Trophoblast cell (in vitro differentiated cells and primary cell): ENCODE results near the gene SF3A1.

Experiments
- DNase-seq, 2 donors: peaks; one replicate each; pipeline ENCODE4 v3.0.0-alpha.2; 2016
- H2AFZ ChIP-seq: 2 replicates; pipeline ENCODE4 v1.6.1; 2013; ENCODE audit warnings: low read length, moderate library complexity, mild to moderate bottlenecking; ENCODE audit not compliant: insufficient read depth, poor library complexity
- H2AK5ac ChIP-seq: 2 replicates; pipeline ENCODE4 v1.6.1; 2013; ENCODE audit warnings: mild to moderate bottlenecking, low read length
- H2BK120ac ChIP-seq: 2 replicates; pipeline ENCODE4 v1.6.1; 2013; ENCODE audit warnings: low read length, mild to moderate bottlenecking, moderate library complexity; ENCODE audit not compliant: insufficient read depth, poor library complexity
- H2BK12ac ChIP-seq: 2 replicates; pipeline ENCODE4 v1.6.1; 2013; ENCODE audit warnings: mild to moderate bottlenecking, low read length, moderate library complexity
- H2BK5ac ChIP-seq: 2 replicates; pipeline ENCODE4 v1.6.1; 2013; ENCODE audit warnings: low read length, low read depth, moderate library complexity, mild to moderate bottlenecking; ENCODE audit not compliant: poor library complexity
- H3K14ac ChIP-seq: 2 replicates; pipeline ENCODE4 v1.6.1; 2013; ENCODE audit warnings: mild to moderate bottlenecking, low read length
- H3K18ac ChIP-seq: 2 replicates; pipeline ENCODE4 v1.6.1; 2013; ENCODE audit warnings: mild to moderate bottlenecking, low read length
- H3K23ac ChIP-seq: 2 replicates; pipeline ENCODE4 v1.6.1; 2013; ENCODE audit warnings: low read length
- H3K27ac ChIP-seq: 2 replicates; pipeline ENCODE4 v1.5.1; 2013; ENCODE audit warnings: low read depth, mild to moderate bottlenecking, inconsistent platforms, low read length, moderate library complexity
- H3K27me3 ChIP-seq: 2 replicates; pipeline ENCODE4 v1.6.1; 2013; ENCODE audit warnings: inconsistent platforms, mild to moderate bottlenecking, low read length, moderate library complexity; ENCODE audit not compliant: insufficient read depth
- H3K36me3 ChIP-seq, 2 experiments: 1 replicate in 1 of 2; 2 replicates in 1 of 2; pipeline ENCODE4 v1.6.1; 2013; ENCODE audit warnings: low read length in 2 of 2, mild to moderate bottlenecking in 2 of 2, moderate library complexity in 1 of 2; ENCODE audit not compliant: insufficient read depth in 2 of 2, control insufficient read depth in 1 of 2
- H3K4ac ChIP-seq: 2 replicates; pipeline ENCODE4 v1.6.1; 2013; ENCODE audit warnings: low read depth, mild to moderate bottlenecking, low read length, moderate library complexity
- H3K4me1 ChIP-seq, 2 experiments: 1 replicate in 1 of 2; 2 replicates in 1 of 2; pipeline ENCODE4 v1.6.1; 2013; ENCODE audit warnings: low read length in 2 of 2, mild to moderate bottlenecking in 2 of 2, moderate library complexity in 1 of 2; ENCODE audit not compliant: insufficient read depth in 2 of 2, control insufficient read depth in 1 of 2
- H3K4me2 ChIP-seq: 2 replicates; pipeline ENCODE4 v1.6.1; 2013; ENCODE audit warnings: inconsistent platforms, mild to moderate bottlenecking, low read length, moderate library complexity
- H3K4me3 ChIP-seq: 2 replicates; pipeline ENCODE4 v1.5.1; 2013; ENCODE audit warnings: mild to moderate bottlenecking, low read depth, low read length, inconsistent platforms
- H3K79me1 ChIP-seq: one replicate; pipeline ENCODE4 v1.6.1; 2013; ENCODE audit warnings: low read length
- H3K79me2 ChIP-seq: 2 replicates; pipeline ENCODE4 v1.6.1; 2013; ENCODE audit warnings: low read length, mild to moderate bottlenecking; ENCODE audit not compliant: control insufficient read depth, insufficient read depth, poor library complexity
- H3K9ac ChIP-seq: 2 replicates; pipeline ENCODE4 v1.6.1; 2013; ENCODE audit warnings: mild to moderate bottlenecking, low read length
- H3K9me3 ChIP-seq: 2 replicates; pipeline ENCODE4 v1.6.1; 2013; ENCODE audit warnings: low read depth, mild to moderate bottlenecking, control low read depth, inconsistent platforms, low read length; ENCODE audit not compliant: insufficient read depth
- H4K12ac ChIP-seq: 2 replicates; pipeline ENCODE4 v1.6.1; 2013; ENCODE audit warnings: low read depth, mild to moderate bottlenecking, low read length, moderate library complexity
- H4K8ac ChIP-seq: 2 replicates; pipeline ENCODE4 v1.6.1; 2013; ENCODE audit warnings: low read depth, mild to moderate bottlenecking, low read length, moderate library complexity
- H4K91ac ChIP-seq: one replicate; pipeline ENCODE4 v1.6.1; 2013; ENCODE audit warnings: low read depth, mild to moderate bottlenecking, low read length, moderate library complexity
- WGBS: extraction: QIAGEN DNeasy Blood & Tissue Kit; methylation state at CpG from one replicate; pipeline ENCODE4 v1.1.7; 2013; ENCODE audit warnings: missing lambda C conversion rate; ENCODE audit not compliant: insufficient read length, insufficient coverage; ENCODE audit errors: extremely low coverage; 5-methylcytosine and 5-hydroxymethylcytosine counted together

SF3A1 gene

GRCh38 chr22:30373331-30374325 is 16.9 kb upstream of the SF3A1 start:
- no peak overlapping the region for H2BK5ac ChIP-seq
- no peaks in the 10 kb centered on the region for H3K79me1 ChIP-seq
- H3K4me2 ChIP-seq = no peak overlapping the region
- H3K27ac ChIP-seq = no peak overlapping the region
- H3K23ac ChIP-seq = no peak overlapping the region
- no peak overlapping the region for H4K8ac ChIP-seq
- no peak overlapping the region for H3K4ac ChIP-seq
- no peak overlapping the region for H2BK12ac ChIP-seq
- H3K27me3 ChIP-seq = no peaks in the 10 kb centered on the region
- H2AK5ac ChIP-seq = no peak overlapping the region
- no peak overlapping the region for H3K18ac ChIP-seq
- H2AFZ ChIP-seq = no peak overlapping the region
- no peak overlapping the region for H2BK120ac ChIP-seq
- peaks cover 17 to 18% of the 10 kb centered on the region in 2 experiments for H3K36me3 ChIP-seq
- no peak overlapping the region for H3K14ac ChIP-seq
- peaks cover 3 to 6% of the 10 kb centered on the region in 2 experiments for H3K4me1 ChIP-seq
- H3K9ac ChIP-seq = no peak overlapping the region
- no peak for DNase-seq
- no peaks in the 10 kb centered on the region for H3K9me3 ChIP-seq
- WGBS = no CpG with 5 or more reads among the region's 33 CpGs
- no peak overlapping the region for H4K12ac ChIP-seq
- H4K91ac ChIP-seq = no peak overlapping the region
- no peak overlapping the region for H3K4me3 ChIP-seq
- no peaks in the 10 kb centered on the region for H3K79me2 ChIP-seq

DNA sequence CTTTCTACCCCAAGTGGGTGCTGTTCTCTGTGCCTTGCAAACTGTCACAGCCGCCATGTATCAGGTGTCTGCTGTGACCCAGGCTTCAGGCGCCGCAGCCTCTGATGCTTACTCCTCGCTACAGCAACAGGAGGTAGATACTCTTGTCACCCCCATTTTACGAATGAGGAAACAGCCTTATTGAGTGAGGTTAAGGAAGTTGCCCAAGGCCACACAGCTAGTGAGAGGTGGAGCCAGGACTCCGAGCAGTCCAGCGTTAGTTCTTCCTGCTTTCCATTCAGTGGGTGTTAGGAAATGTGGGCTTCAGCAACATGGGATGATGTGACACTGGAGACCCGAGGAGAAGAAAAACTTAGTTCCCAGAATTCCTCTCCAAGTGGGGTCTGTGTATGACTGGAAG is 16.2 kb upstream of the SF3A1 start:
- no peak overlapping the region for H3K4ac ChIP-seq
- H3K14ac ChIP-seq = no peak overlapping the region
- H2BK5ac ChIP-seq = no peak overlapping the region
- H4K12ac ChIP-seq = no peak overlapping the region
- H3K27me3 ChIP-seq = no peaks in the 10 kb centered on the region
- H3K79me1 ChIP-seq = no peaks in the 10 kb centered on the region
- no peak overlapping the region for H3K23ac ChIP-seq
- H3K79me2 ChIP-seq = no peaks in the 10 kb centered on the region
- H3K4me2 ChIP-seq = no peak overlapping the region
- H2AFZ ChIP-seq = no peak overlapping the region
- no peak overlapping the region for H3K18ac ChIP-seq
- H3K9ac ChIP-seq = no peak overlapping the region
- peaks cover 15 to 17% of the 10 kb centered on the region in 2 experiments for H3K36me3 ChIP-seq
- no peak overlapping the region for H2AK5ac ChIP-seq
- H3K27ac ChIP-seq = no peak overlapping the region
- no peak overlapping the region for H3K4me3 ChIP-seq
- H4K91ac ChIP-seq = no peak overlapping the region
- H2BK120ac ChIP-seq = no peak overlapping the region
- H2BK12ac ChIP-seq = no peak overlapping the region
- no peaks in the 10 kb centered on the region for H3K9me3 ChIP-seq
- WGBS = no CpG with 5 or more reads among the region's 8 CpGs
- DNase-seq = no peak
- no peak overlapping the region for H4K8ac ChIP-seq
- H3K4me1 ChIP-seq = peaks cover 3 to 6% of the 10 kb centered on the region in 2 experiments

GRCh38 chr22:30371981-30372380 is 15.3 kb upstream of the SF3A1 start:
- Histone ChIP-seq H3K9me3 (no peaks in the 10 kb centered on the region), H4K8ac (no peak overlapping the region), H3K36me3 (peaks cover 7 to 8% of the 10 kb centered on the region in 2 experiments), H3K23ac (no peak overlapping the region), H3K14ac (no peak overlapping the region), H4K12ac (no peak overlapping the region), H3K9ac (no peak overlapping the region), H3K79me2 (no peaks in the 10 kb centered on the region), H2BK12ac (no peak overlapping the region), H2AFZ (no peak overlapping the region), H4K91ac (no peak overlapping the region), H3K4ac (no peak overlapping the region), H3K18ac (no peak overlapping the region), H3K27me3 (no peaks in the 10 kb centered on the region), H3K4me1 (peaks cover 3 to 6% of the 10 kb centered on the region in 2 experiments), H3K4me2 (no peak overlapping the region), H3K4me3 (no peak overlapping the region), H3K79me1 (no peaks in the 10 kb centered on the region), H3K27ac (no peak overlapping the region), H2BK120ac (no peak overlapping the region), H2BK5ac (no peak overlapping the region), H2AK5ac (no peak overlapping the region)
- no CpG with 5 or more reads among the region's 13 CpGs for WGBS
- no peak for DNase-seq

DNA sequence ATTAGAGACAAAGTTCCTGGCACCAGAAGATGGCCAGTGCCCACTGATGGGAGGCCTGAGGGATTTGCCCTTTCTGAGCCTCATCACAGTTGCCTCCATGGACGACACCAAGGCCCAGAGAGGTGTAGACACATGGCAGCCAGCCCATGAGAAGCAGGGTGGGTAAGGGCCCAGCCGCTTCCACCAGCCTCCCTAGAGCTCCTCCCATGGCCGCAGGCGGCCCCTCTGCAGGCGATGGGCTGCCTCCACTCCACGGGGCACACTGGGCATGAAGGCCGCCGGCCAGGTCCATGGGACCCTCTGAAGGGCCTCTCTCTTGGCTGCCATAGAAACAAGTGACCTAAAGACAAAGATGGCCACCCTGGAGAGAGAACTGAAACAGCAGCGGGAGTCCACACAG is 14.6 kb upstream of the SF3A1 start:
- Histone ChIP-seq H3K14ac (no peak overlapping the region), H4K12ac (no peak overlapping the region), H3K4me3 (no peak overlapping the region), H3K18ac (no peak overlapping the region), H3K4me2 (no peak overlapping the region), H2BK120ac (no peak overlapping the region), H2AK5ac (no peak overlapping the region), H3K27ac (no peak overlapping the region), H3K79me2 (no peaks in the 10 kb centered on the region), H2BK5ac (no peak overlapping the region), H3K79me1 (no peaks in the 10 kb centered on the region), H3K23ac (no peak overlapping the region), H2AFZ (no peak overlapping the region), H3K4ac (no peak overlapping the region), H4K8ac (no peak overlapping the region), H3K36me3 (peaks cover 2 to 4% of the 10 kb centered on the region in 2 experiments), H2BK12ac (no peak overlapping the region), H3K9ac (no peak overlapping the region), H3K27me3 (no peaks in the 10 kb centered on the region), H3K9me3 (no peaks in the 10 kb centered on the region), H3K4me1 (peaks cover 3 to 6% of the 10 kb centered on the region in 2 experiments), H4K91ac (no peak overlapping the region)
- no peak for DNase-seq
- whole genome bisulfite sequencing = no CpG with 5 or more reads among the region's 9 CpGs
